GM18909 (cell line): Measurements from ENCODE around the gene GMEB2.
A peak's percentile ranks its signal among the peaks of the same experiment; 100 is the strongest.
"Not testable (repeated sequence)": the region's sequence is repeated elsewhere in the genome, so short reads cannot be mapped to it uniquely, and the experiment has no call there.

Source experiments
- ATAC-seq: cut with Tn5 transposase; IDR thresholded peaks from one replicate; pipeline ENCODE4 v1.9.1; 2021; ENCODE audit warnings: mild to moderate bottlenecking; ENCODE audit not compliant: unreplicated experiment, poor library complexity

GMEB2 gene

GRCh38 chr20:63640686-63641085, 13.8 kb upstream of the GMEB2 start:
- not testable (repeated sequence) for ATAC-seq

- ATAC-seq, result no peak
Observed at GRCh38 chr20:63640086-63640485, 13.2 kb upstream of the GMEB2 start.

- no peak for ATAC-seq
Observed at GRCh38 chr20:63639093-63639975, 12.4 kb upstream of the GMEB2 start.

- ATAC-seq, result no peak
Observed at GRCh38 chr20:63636752-63637628, 10.1 kb upstream of the GMEB2 start.

GRCh38 chr20:63635431-63636141, 8.7 kb upstream of the GMEB2 start:
- ATAC-seq, result no peak

GRCh38 chr20:63633732-63634131, 6.8 kb upstream of the GMEB2 start:
- no peak for ATAC-seq

GRCh38 chr20:63631426-63631825, 4.5 kb upstream of the GMEB2 start:
- not testable (repeated sequence) for ATAC-seq

GRCh38 chr20:63630956-63631355, 4.1 kb upstream of the GMEB2 start:
- ATAC-seq, result not testable (repeated sequence)

- no peak for ATAC-seq
Observed at GRCh38 chr20:63628246-63628975, 1.5 kb upstream of the GMEB2 start.

GRCh38 chr20:63627751-63628245, 897 bp upstream of the GMEB2 start:
- no peak for ATAC-seq

- peak; percentile 82 for ATAC-seq
Observed at GRCh38 chr20:63627129-63627750, 339 bp upstream of the GMEB2 start.

GRCh38 chr20:63625771-63626423, 1.0 kb downstream of the GMEB2 start:
- ATAC-seq, result no peak

- ATAC-seq, result no peak
Observed at GRCh38 chr20:63624486-63624885, 2.4 kb downstream of the GMEB2 start.

GRCh38 chr20:63622732-63623131, 4.2 kb downstream of the GMEB2 start:
- ATAC-seq, result no peak

- no peak for ATAC-seq
Observed at GRCh38 chr20:63622096-63622495, 4.8 kb downstream of the GMEB2 start.

- no peak for ATAC-seq
Observed at GRCh38 chr20:63620991-63621390, 5.9 kb downstream of the GMEB2 start.

- ATAC-seq, result no peak
Observed at GRCh38 chr20:63619505-63619904, 7.4 kb downstream of the GMEB2 start.

GRCh38 chr20:63619086-63619485, 7.8 kb downstream of the GMEB2 start:
- ATAC-seq, result no peak
